Measurements from ENCODE around the gene KLF12. TPM values are rescaled to one million over a fixed set of nuclear protein-coding genes. Genes with fewer than 3 reads are reported as not detected.

The KLF12 gene
- total RNA-seq (2022) (14.0 and 14.7 TPM in 2 replicates), Bru-seq, nascent RNA (percentile 75 among the genes with signal in this experiment), BruChase-seq, experiment 1, labeled RNA remaining after a 2-hour chase (percentile 68 among the genes with signal in this experiment), BruChase-seq, experiment 2, labeled RNA remaining after a 6-hour chase (percentile 61 among the genes with signal in this experiment)
- long read RNA-seq, partial matches to known transcripts: 2 of 8 reads
- long read RNA-seq, other reads (novel, unspliced or antisense): 6 of 8 reads

GRCh38 chr13:74134221-74134776 is at the start of gene KLF12:
TSS of gene KLF12 (minus strand) at chr13:74134404.
- peak; percentile 93 to 94 for DNase-seq
- Histone ChIP-seq H3K27me3 (replicated peaks; ENCODE audit: control insufficient read depth, insufficient read depth, low read length) (no peaks in the 10 kb centered on the region; the same call in 1 of the 2 replicates), H3K36me3 (ENCODE audit: control insufficient read depth, insufficient read depth, low read length) (no peaks in the 10 kb centered on the region), H3K9me3 (no peaks in the 10 kb centered on the region), H3K4me1 (no peaks in the 10 kb centered on the region; the same call in 1 of the 2 replicates), H3K4me3 (ENCODE audit: low read depth, low read length) (peak within 1 kb of the TSS; percentile 94)
- ChIA-PET CTCF (interaction anchor here (1.1 kb wide), 2 partner anchors 110 to 153 kb away, joined by 3 to 4 read pairs; no protein-coding TSS in a partner anchor), POLR2A (interaction anchor here (1.1 to 1.5 kb wide), 2 partner anchors 86 to 109 kb away, joined by 3 to 4 read pairs; no protein-coding TSS in a partner anchor)
- TF ChIP-seq CTCF (IDR thresholded peaks at IDR 0.05; ENCODE audit: insufficient read depth in 1 of 2, low read depth in 1 of 2, low read length in 1 of 2, severe bottlenecking in 1 of 2, unreplicated experiment in 1 of 2): no peak
- no peak within 1 kb of the TSS for H3K4me3 Mint-ChIP-seq (ENCODE audit: unreplicated experiment)
- H3K27me3 Mint-ChIP-seq (ENCODE audit: insufficient read depth, unreplicated experiment): no peaks in the 10 kb centered on the region
- BruUV-seq (replicated peaks): no TSS peak
- H3K36me3 Mint-ChIP-seq (ENCODE audit: insufficient read depth, unreplicated experiment): no peaks in the 10 kb centered on the region
- intact Hi-C loops (cut with micrococcal nuclease; ENCODE audit: unreplicated experiment): loop anchor here (1.0 to 10.0 kb wide), 5 partner anchors 51 to 379 kb away; no protein-coding TSS in a partner anchor
- peaks cover 8% of the 10 kb centered on the region for H3K4me1 Mint-ChIP-seq (ENCODE audit: low read depth, unreplicated experiment)
- peak within 1 kb of the TSS; percentile 67 for H3K27ac Mint-ChIP-seq (ENCODE audit: unreplicated experiment)
- H3K9me3 Mint-ChIP-seq (ENCODE audit: unreplicated experiment): no peaks in the 10 kb centered on the region

- no peak for TF ChIP-seq CTCF (IDR thresholded peaks at IDR 0.05; ENCODE audit: insufficient read depth in 1 of 2, low read depth in 1 of 2, low read length in 1 of 2, severe bottlenecking in 1 of 2, unreplicated experiment in 1 of 2)
- H3K36me3 Mint-ChIP-seq (ENCODE audit: insufficient read depth, unreplicated experiment): no peaks in the 10 kb centered on the region
- ChIA-PET CTCF (no interaction called here), POLR2A (no interaction called here)
- no peaks in the 10 kb centered on the region for H3K9me3 ChIP-seq
- H3K4me1 ChIP-seq: no peaks in the 10 kb centered on the region
- no peaks in the 10 kb centered on the region for H3K9me3 Mint-ChIP-seq (ENCODE audit: unreplicated experiment)
- no peaks in the 10 kb centered on the region for H3K27me3 Mint-ChIP-seq (ENCODE audit: insufficient read depth, unreplicated experiment)
- H3K36me3 ChIP-seq (ENCODE audit: control insufficient read depth, insufficient read depth, low read length): no peaks in the 10 kb centered on the region
- H3K4me3 Mint-ChIP-seq (ENCODE audit: unreplicated experiment): no peak overlapping the region
- H3K4me1 Mint-ChIP-seq (ENCODE audit: low read depth, unreplicated experiment): no peaks in the 10 kb centered on the region
- BruUV-seq (replicated peaks): no TSS peak
- intact Hi-C loops (cut with micrococcal nuclease; ENCODE audit: unreplicated experiment): no loop called here
- no peak overlapping the region for H3K4me3 ChIP-seq (ENCODE audit: low read depth, low read length)
- H3K27me3 ChIP-seq (replicated peaks; ENCODE audit: control insufficient read depth, insufficient read depth, low read length): no peaks in the 10 kb centered on the region
- no peak for DNase-seq
- no peak overlapping the region for H3K27ac Mint-ChIP-seq (ENCODE audit: unreplicated experiment)
Measured at GRCh38 chr13:74182491-74182890, 48.3 kb upstream of the KLF12 start.

GRCh38 chr13:74174810-74175209 is 40.6 kb upstream of the KLF12 start:
- Histone ChIP-seq H3K9me3 (no peaks in the 10 kb centered on the region), H3K36me3 (ENCODE audit: control insufficient read depth, insufficient read depth, low read length) (no peaks in the 10 kb centered on the region), H3K4me3 (ENCODE audit: low read depth, low read length) (no peak overlapping the region), H3K27me3 (replicated peaks; ENCODE audit: control insufficient read depth, insufficient read depth, low read length) (no peaks in the 10 kb centered on the region), H3K4me1 (no peaks in the 10 kb centered on the region)
- POLR2A ChIA-PET: no interaction called here
- H3K27me3 Mint-ChIP-seq (ENCODE audit: insufficient read depth, unreplicated experiment): no peaks in the 10 kb centered on the region
- CTCF ChIA-PET: no interaction called here
- no TSS peak for BruUV-seq (replicated peaks)
- no peak for DNase-seq
- intact Hi-C loops (cut with micrococcal nuclease; ENCODE audit: unreplicated experiment): no loop called here
- no peaks in the 10 kb centered on the region for H3K9me3 Mint-ChIP-seq (ENCODE audit: unreplicated experiment)
- TF ChIP-seq CTCF (IDR thresholded peaks at IDR 0.05; ENCODE audit: insufficient read depth in 1 of 2, low read depth in 1 of 2, low read length in 1 of 2, severe bottlenecking in 1 of 2, unreplicated experiment in 1 of 2): no peak
- no peak overlapping the region for H3K27ac Mint-ChIP-seq (ENCODE audit: unreplicated experiment)
- H3K4me3 Mint-ChIP-seq (ENCODE audit: unreplicated experiment): no peak overlapping the region
- no peaks in the 10 kb centered on the region for H3K4me1 Mint-ChIP-seq (ENCODE audit: low read depth, unreplicated experiment)
- no peaks in the 10 kb centered on the region for H3K36me3 Mint-ChIP-seq (ENCODE audit: insufficient read depth, unreplicated experiment)

Measured in Caco-2 (cell line).